Coronary artery (tissue), 2 donors: ENCODE results near the gene TMEM97.

Experiments
- DNase-seq: peaks from one replicate; pipeline ENCODE4 v3.0.0-alpha.2; 2017; ENCODE audit warnings: low spot score
- H3K27ac ChIP-seq, 2 donors: fragments of 200-600 bp; sonication (generic); one replicate each; pipeline ENCODE4 v1.5.1; 2016 to 2019
- H3K4me3 ChIP-seq: fragments of 200-600 bp; sonication (generic); 2 replicates; pipeline ENCODE4 v1.5.1; 2016; ENCODE audit warnings: mild to moderate bottlenecking, moderate library complexity
- CTCF ChIP-seq: fragments of 200-600 bp; sonication (generic); IDR thresholded peaks from one replicate; pipeline ENCODE4 v1.5.1; 2019; ENCODE audit warnings: antibody characterized with exemption

TMEM97 gene

GRCh38 chr17:28366605-28367004, 47.6 kb downstream of the TMEM97 start:
- H3K27ac ChIP-seq = no peak overlapping the region
- no peak for TF ChIP-seq CTCF
- no peak for DNase-seq
- H3K4me3 ChIP-seq = no peak overlapping the region

GRCh38 chr17:28367641-28368305, 48.8 kb downstream of the TMEM97 start:
- no peak for DNase-seq
- no peak overlapping the region for H3K27ac ChIP-seq
- no peak for TF ChIP-seq CTCF
- no peak overlapping the region for H3K4me3 ChIP-seq

- DNase-seq = no peak
- Histone ChIP-seq H3K4me3 (no peak overlapping the region), H3K27ac (no peak overlapping the region)
- no peak for TF ChIP-seq CTCF
Observed at GRCh38 chr17:28368306-28368831, 49.4 kb downstream of the TMEM97 start.

GRCh38 chr17:28368915-28369683, 50.1 kb downstream of the TMEM97 start:
- no peak for DNase-seq
- Histone ChIP-seq H3K27ac (peak overlapping the region in 1 of 2 donors; percentile 84), H3K4me3 (no peak overlapping the region)
- no peak for TF ChIP-seq CTCF

- Histone ChIP-seq H3K4me3 (no peak overlapping the region), H3K27ac (peak overlapping the region in 1 of 2 donors; percentile 84)
- no peak for DNase-seq
- no peak for TF ChIP-seq CTCF
Observed at GRCh38 chr17:28369684-28370034, 50.7 kb downstream of the TMEM97 start.

GRCh38 chr17:28370035-28370743, 51.2 kb downstream of the TMEM97 start, which contains the start of gene VTN:
VTN (minus strand) TSS chr17:28370307; CDS start chr17:28370203, 104 bp downstream.
- peak within 1 kb of the TSS; percentile 82 for H3K4me3 ChIP-seq
- peak within 1 kb of the TSS; percentile 34 to 84 for H3K27ac ChIP-seq
- no peak for DNase-seq
- no peak for TF ChIP-seq CTCF
